SK-MEL-5 (cell line): ENCODE data around the gene GTF3C6. TPM values are rescaled to one million over a fixed set of nuclear protein-coding genes. Genes with fewer than 3 reads are reported as not detected.
"Not testable (repeated sequence)": the region's sequence is repeated elsewhere in the genome, so short reads cannot be mapped to it uniquely, and the experiment has no call there.

Experiments used
- DNase-seq: peaks from one replicate; pipeline ENCODE4 v3.0.0-alpha.2; 2016; ENCODE audit warnings: low read depth, low spot score
- in situ Hi-C: cut with HindIII; loops from 2 replicates; pipeline ENCODE4 v1.10.0; 2016; ENCODE audit warnings: low sequenced_read_pairs, high pct_unique_total_duplicates, low pct_unique_long_range_greater_than_20kb
- total RNA-seq: library from RNA; depleted of rRNA; stranded (reverse); fragments of >200 nt; shearing (Covaris generic); gene quantifications from 2 replicates; pipeline ENCODE4 v1.2.3, GENCODE V29; 2014

GTF3C6 gene
- total RNA-seq, 1 experiment from 2014 or later, result 73.4 TPM

DNA sequence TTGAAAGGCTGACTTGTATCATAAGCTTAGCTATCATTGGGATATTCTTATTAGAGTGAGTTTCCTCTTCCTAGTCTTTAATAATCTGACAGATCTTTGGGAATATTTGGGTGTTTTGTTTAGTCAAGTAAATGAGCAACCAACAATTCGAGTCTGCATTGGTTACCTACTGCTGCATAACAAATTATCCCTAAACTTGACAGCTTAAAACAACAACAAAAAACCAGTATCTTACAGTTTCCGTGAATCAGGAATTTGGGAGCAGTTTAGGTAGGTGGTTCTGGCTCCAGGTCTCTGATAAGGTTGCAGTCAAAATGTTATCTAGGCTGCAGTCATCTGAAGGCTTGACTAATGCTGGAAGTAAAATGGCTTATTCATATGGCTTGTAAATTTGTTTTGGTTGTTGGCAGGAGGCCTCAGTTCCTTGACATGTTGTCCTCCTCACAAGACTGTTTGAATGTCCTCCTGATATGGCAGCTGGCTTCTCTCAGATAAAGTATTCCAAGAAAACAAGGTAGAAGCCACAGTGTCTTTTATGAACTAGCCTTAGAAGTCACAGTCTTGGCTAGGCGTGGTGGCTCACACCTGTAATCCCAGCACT is 7.2 kb downstream of the GTF3C6 start:
- in situ Hi-C loops, result no loop called here
- DNase-seq, result no peak

DNA sequence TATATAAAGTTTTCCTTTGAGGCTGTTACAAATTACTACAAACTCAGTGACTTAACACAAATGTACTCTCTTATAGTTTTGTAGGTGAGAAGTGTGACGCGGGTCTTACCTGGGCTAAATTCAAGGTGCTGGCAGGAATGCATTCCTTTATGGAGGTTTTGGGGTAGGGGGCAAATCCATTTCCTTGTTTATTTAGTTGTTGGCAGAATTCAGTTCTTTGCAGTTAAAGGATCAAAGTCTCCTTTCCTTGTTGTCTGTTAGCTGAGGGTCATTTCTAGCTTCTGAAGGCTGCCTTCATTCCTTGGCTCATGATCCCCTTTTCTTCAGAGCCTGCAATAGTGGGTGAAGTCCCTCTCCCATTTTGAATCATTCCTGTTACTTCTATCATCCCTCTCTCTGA is 10.2 kb downstream of the GTF3C6 start:
- DNase-seq, in situ Hi-C loops: not testable (repeated sequence)

DNA sequence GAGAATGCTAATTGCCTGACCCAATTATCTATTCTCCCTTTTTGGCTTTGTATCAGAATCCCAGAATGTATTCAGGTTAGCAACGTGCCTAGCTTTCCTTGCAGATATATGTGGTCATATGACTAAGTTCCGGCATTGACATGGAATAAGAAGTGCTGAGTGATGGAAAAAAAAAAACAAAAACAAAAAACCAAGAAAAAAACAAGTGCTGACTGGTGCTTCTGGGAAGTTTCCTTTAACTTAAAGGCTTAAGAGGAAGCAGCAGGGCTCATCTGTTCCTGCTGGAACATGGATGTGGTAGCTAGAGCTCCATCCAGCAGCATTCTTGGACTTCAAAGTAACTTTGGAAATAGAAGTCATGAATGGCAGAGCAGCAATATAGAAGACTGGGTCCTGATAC is 13.0 kb downstream of the GTF3C6 start:
- no peak for DNase-seq
- in situ Hi-C loops, result no loop called here

DNA sequence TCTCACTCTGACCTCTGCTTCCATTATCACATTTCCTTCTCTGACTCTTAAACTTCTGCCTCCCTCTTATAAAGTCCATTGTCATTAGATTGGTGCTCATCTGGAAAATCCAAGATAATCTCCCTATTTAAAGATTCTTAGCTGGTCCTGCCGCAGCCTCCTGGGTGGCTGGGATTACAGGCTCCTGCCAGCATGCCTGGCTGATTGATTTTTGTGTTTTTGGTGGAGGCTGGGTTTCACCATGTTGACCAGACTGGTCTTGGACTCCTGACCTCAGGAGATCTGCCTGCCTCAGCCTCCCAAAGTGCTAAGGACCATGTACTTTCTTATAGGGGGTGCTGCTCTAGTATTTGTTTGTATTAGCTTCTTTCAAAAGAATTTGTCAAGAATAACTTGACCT is 18.1 kb downstream of the GTF3C6 start:
- DNase-seq, result no peak
- in situ Hi-C loops, result no loop called here

DNA sequence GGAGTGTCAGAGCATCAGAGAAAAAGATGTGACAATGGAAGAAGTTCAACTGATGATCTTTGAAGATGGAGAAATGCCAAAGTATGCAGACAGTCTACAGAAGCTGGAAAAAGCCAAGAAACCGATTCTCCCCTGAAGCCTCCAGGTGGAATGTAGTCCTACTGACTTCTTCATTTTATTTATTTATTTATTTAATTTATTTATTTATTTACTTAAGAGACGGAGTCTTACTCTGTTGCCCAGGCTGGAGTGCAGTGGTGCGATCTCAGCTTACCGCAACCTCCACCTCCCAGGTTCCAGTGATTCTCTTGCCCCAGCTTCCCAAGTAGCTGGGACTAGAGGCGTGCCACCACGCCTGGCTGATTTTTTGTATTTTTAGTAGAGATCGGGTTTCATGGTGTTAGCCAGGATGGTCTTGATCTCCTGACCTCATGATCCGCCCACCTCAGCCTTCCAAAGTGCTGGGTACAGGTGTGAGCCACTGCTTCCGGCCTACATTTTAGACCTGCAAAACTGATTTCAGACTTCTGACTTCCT is 21.1 kb downstream of the GTF3C6 start:
- in situ Hi-C loops, result no loop called here
- no peak for DNase-seq

DNA sequence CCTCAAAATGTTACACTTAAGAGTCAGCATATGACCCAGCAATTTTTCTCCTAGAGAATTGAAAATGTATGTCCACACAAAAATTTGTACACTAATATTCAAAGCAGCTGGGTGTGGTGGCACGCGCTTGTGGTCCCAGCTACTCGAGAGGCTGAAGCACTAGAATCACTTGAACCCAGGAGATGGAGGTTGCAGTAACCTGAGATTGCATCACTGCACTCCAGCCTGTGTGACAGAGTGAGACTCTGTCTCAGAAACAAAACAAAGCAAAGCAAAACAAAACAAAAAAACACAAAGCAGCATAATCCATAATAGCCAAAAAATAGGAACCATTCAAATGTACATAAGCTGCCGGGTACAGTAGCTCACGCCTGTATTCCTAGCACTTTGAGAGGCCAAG is 21.7 kb downstream of the GTF3C6 start:
- no peak for DNase-seq
- in situ Hi-C loops, result no loop called here

DNA sequence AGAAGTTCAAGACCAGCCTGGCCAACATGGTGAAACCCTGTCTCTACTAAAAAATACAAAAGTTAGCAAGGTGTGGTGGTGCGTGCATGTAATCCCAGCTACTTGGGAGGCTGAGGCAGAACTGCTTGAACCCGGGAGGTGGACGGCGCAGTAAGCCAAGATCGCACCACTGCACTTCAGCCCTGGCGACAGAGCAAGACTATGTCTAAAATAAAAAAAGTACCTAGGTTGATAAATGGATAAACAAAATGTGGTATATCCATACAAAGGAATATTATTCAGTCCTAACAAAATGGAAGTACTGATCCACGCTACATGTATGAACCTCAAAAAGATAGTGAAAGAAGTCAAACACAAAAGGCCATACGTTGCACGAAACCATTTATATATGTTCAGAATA is 22.1 kb downstream of the GTF3C6 start:
- in situ Hi-C loops, result no loop called here
- no peak for DNase-seq

DNA sequence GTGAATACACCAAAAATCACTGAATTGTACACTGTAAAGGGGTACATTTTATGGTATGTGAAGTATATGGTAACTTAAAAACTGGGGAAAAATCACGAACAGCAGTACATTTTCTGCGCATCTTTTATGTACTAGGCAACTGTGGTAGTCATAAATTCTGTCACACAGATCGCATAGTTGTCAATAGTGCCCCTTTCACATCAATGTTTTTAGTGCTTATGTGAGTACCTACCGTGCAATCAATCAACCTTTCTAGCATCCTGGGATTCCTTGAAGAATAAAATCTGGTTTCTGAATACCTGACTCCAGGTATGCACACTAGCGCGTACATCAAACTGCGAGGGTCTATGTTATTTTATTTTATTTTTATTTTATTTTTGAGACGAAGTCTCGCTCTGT is 22.7 kb downstream of the GTF3C6 start:
- DNase-seq, result no peak
- in situ Hi-C loops, result no loop called here

DNA sequence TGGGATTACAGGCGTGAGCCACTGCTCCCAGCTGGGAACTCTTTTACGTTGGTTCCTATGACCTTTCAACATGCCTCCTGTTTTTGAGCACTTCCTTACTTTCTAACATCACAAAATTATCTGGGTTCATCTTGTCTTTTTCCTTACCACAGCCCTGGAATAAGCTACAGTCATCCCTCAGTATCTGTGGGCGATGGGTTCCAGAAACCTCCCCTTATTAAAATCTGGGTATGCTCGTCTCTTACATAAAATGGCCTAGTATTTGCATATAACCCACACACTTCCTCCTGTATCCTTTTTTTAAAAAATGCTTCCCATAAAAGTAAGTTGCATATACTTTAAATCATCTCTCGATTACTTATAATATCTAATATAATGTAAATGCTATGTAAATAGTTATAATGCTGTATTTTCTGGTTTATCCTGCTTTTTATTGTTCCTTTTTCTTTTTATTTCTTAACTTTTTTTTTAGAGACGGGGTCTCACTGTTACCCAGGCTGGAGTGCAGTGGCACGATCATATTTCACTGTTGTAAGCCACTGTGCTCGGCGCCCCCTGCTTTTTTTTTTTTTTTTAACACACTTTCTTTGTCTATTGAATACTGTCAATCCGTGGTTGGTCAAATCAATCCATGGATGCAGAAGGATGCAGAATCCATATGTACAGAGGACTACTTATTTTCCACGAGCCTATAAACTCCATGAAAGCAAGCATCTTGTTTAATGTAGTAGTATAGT is 32.5 kb downstream of the GTF3C6 start:
- no peak for DNase-seq
- in situ Hi-C loops, result no loop called here

DNA sequence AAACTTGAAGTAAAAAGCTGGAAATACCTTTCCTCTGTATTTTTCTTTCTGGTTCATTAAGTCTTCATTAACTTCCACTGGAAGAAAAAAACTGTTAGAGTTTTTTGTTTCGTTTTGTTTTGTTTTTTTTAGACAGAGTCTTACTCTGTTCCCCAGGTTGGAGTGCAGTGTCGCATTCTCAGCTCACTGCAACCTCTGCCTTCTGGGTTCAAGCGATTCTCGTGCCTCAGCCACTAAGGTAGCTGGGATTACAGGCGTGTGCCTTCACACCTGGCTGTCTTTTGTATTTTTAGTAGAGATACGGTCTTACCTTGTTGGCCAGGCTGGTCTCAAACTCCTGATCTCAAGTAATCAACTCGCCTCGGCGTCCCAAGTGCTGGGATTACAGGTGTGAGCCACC is 38.2 kb downstream of the GTF3C6 start:
- no peak for DNase-seq
- in situ Hi-C loops, result no loop called here

DNA sequence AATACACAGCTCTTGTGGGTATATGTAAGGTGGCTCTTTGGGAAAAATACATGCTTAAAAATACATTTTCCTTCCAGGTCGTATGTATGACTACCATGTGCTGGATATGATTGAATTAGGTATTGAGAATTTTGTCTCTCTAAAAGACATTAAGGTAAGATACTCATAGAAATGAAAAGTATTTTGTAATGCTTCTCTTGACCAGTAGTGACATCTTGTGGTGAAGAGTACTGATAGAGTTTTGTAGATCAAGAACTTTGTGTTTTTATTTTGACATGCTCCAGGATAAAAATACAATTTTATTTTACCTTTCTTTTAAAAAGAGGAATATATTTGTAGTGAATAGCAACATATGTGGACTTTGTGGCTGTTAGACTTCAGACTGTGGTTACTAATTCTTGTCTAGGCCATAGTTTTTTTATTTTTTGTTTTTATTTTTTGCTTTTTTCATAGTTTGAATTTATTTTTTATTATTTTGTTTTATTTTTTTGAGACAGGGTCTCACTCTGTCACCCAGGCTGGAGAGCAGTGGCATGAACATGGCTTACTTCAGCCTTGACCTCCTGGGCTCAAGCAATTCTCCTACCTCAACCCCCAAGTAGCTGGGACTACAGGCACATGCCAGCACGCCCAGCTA is 41.2 kb downstream of the GTF3C6 start:
- in situ Hi-C loops, result no loop called here
- DNase-seq, result peak; percentile 46

DNA sequence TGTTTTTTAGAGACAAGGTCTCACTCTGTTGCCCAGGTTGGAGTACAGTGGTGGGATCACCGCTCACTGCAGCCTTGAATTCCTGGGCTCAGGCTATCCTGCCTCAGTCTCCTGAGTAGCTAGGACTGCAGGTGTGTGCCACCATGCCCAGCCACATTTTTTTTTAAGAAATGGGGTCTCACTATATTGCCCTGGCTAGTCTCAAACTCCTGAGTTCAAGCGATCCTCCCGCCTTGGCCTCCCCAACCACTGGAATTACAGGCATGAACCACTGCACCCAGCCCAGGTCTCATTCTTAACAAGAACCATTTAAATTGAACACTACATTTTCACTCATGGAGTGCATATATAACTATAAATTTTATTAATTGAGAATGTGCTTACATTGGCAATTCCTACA is 43.8 kb downstream of the GTF3C6 start:
- in situ Hi-C loops, result no loop called here
- no peak for DNase-seq

DNA sequence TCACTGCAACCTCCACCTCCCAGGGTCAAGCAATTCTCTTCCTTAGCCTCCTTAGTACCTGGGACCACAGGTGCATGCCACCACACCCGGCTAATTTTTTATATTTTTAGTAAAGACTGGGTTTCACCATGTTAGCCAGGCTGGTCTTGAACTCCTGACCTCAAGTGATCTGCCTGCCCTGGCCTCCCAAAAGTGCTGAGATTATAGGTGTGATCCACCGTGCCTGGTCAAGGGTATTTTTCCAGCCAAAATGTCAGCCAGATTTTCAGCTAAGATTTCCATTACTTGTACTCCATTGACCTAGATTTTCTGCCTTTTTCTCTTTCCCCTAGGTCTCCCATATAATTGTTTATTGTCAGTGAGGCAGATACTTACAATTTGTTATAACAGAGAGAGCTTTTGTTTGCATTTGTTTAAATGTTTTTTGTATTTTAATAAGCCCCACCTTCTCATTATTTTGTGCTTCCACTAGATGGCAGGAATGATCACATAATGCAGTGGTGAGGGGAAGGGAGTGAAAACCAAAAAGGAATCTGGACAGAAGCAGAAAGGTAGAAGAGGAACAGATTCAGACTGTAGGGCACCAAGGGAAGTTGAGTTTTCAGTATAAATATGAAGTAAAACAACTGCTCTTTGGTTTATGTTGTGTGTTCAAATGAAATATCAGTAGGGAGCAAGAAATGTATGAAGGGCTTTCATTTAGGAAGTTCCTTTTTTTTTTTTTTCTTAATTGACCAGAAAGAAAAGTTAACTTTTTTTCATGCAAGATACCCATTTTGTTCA is 53.0 kb downstream of the GTF3C6 start:
- peak; percentile 73 for DNase-seq
- in situ Hi-C loops, result no loop called here

DNA sequence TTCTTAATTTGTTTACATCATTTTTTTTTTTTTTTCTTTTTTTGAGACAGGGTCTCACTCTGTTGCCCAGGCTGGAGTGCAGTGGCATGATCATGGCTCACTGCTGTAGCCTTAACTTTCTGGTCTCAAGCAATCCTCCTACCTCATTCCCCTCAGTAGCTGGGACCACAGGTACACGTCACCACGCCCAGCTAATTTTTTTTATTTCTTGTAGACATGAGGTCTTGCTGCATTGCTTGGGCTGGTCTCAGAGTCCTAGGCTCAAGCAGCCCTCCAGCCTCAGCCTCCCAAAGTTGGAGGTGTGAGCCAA is 53.6 kb downstream of the GTF3C6 start:
- DNase-seq, result no peak
- in situ Hi-C loops, result no loop called here

DNA sequence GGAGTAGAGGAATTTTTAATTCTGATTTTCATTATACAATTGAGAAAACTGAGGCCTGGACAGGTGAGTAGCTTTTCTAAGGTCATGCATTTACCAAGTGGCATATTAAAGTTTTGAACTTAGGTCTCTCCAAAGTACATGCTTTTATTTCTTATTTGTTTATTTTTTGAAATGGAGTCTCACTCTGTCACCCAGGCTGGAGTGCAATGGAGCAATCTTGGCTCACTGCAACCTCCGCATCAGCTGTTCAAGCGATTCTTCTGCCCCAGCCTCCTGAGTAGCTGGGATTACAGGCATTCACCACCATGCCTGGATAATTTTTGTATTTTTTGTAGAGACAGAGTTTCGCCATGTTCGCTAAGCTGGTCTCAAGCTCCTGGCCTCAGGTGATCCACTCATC is 54.0 kb downstream of the GTF3C6 start:
- DNase-seq, in situ Hi-C loops: not testable (repeated sequence)

DNA sequence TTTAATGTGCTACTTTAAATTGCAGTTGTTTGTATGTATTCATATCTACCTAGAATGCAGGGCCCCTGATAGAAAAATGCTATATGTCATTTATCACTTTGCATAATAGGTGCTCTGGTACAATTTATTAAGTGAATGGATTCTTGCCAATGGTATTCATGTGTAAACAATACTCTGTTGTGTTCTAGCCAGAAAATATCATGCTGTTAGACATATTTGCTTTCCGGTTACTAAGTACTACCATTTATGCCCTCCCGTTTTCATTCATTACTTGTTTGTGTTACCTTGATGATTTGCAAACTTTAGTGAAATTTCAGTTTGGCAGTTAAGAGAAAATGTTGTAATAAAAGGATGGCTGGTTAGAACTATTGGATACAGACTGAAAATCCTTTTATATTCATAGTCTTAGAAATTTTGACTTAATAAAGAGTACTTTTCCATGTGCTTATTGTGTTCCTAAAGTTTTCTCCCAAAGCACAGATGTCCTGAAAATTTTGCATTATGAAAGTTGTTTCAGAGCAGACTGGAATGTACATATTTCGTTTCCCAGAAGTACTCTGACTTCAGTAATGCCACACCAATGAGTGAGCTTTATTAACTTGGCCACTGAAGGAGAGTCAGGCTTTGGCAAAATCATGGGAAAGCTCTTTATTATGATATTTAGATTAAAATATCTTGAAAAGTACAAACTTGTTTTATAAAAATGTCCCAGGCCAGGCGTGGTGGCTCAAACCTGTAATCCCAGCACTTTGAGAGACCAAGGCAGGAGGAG is 54.8 kb downstream of the GTF3C6 start:
- DNase-seq, result peak; percentile 40
- in situ Hi-C loops, result no loop called here

DNA sequence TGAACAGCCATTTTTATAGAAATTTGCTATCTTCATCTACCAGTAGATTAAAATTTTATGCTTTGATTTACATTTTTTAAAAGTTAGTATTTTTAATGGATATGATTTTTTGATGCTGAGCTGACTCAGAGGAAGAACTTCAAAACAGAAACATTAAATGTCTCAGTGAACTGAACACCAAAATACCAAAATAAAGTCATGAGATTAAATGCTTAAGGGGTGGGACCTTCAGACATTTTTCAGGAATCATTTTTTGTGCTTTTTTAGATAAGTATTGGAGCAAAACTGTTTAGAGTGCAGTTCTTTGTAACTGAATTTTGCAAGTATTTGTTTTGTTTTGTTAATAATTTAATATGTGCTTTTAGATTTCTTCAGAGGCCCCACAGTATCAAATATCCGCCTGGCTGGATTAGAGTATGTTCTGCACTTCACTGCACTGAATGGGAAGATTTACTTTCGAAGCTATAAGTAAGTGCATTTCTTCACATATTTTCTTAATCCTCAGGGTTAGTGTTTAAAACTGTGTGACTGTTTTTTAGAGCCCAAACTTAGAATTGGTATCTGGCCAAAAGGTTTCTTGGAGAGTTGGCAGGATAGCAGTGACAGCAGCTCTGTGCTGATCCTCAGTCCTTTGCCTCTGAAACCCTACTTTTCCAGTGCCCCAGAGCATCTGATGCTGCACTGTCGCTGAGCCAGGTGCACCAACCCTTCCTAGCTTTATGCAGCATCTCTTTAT is 57.1 kb downstream of the GTF3C6 start:
- DNase-seq, result no peak
- in situ Hi-C loops, result no loop called here
